ENCODE measurements around the gene CDK16.

Gene CDK16

GRCh38 chrX:47218280-47218919 is at the start of gene CDK16:
TSS of gene CDK16 (plus strand) at chrX:47218681. CDS start at chrX:47223558, 4,877 bp downstream.
- intact Hi-C loops (cut with DNase I; ENCODE audit: low total_unique reads), result no loop called here

GRCh38 chrX:47169273-47169672 is 49.2 kb upstream of the CDK16 start:
- TF ChIP-seq CTCF (IDR thresholded peaks at IDR 0.05), result no peak
- no peak for DNase-seq
- intact Hi-C loops (cut with DNase I; ENCODE audit: low total_unique reads), result no loop called here
- H3K4me1 ChIP-seq, result no peaks in the 10 kb centered on the region
- H3K4me3 ChIP-seq, result no peak overlapping the region
- no peaks in the 10 kb centered on the region for H3K9me3 ChIP-seq
- H3K36me3 ChIP-seq, result peaks cover 5 to 52% (median 49%) of the 10 kb centered on the region in 3 donors
- H3K27me3 ChIP-seq, result no peaks in the 10 kb centered on the region
- H3K27ac ChIP-seq, result no peak overlapping the region

More at GRCh38 chrX:47218280-47218919, at the start of gene CDK16:
- Histone ChIP-seq H3K27me3 (no peaks in the 10 kb centered on the region), H3K36me3 (peaks cover 5 to 36% (median 35%) of the 10 kb centered on the region in 3 donors), H3K4me1 (peaks cover 0 to 28% (median 21%) of the 10 kb centered on the region in 4 donors), H3K9me3 (no peaks in the 10 kb centered on the region), H3K4me3 (peak within 1 kb of the TSS; percentile 88 to 93), H3K27ac (peak within 1 kb of the TSS; percentile 94 to 96)
- DNase-seq, result peak; percentile 58 to 86
- TF ChIP-seq CTCF (IDR thresholded peaks at IDR 0.05), result no peak

DNA sequence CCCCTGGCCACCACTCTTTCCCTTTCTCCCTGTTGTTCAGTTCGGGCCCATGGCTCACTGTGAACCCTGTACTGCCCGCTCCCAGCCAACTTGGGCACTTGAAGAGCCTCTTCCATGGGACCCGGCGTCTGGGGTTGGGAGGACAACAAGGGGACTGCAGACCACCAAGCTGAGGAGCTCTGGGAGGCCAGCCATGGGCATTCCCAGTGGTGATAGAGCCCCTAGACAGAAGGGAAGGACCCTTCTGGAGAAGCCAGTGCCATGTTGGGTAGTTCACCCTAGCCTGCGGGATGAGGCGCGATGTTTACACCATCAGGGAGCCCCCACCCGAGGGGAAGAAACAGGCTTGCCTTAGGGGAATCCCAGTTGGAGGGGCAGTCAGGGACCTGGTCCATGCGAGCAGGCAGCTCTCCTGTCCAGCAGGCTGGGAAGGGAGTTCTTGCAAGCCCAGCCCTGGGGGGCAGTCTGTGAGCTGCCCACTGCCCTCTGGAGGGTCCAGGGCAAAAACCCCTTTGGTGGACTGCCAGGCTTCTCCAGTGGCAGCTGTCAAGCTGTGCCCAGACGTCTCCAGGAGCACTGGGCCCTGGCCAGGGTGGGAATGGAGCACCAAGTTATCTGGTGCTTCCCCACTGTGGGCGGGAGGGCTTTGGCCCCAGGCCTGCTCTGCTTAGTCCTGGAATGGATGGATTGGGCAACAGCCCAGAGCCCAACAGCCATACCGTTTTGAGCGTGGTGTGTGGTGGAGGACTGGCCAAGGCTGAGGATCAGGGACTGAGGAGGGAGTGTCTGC is 48.6 kb upstream of the CDK16 start:
- Histone ChIP-seq H3K27me3 (no peaks in the 10 kb centered on the region), H3K4me1 (no peaks in the 10 kb centered on the region), H3K27ac (no peak overlapping the region), H3K4me3 (no peak overlapping the region), H3K9me3 (no peaks in the 10 kb centered on the region), H3K36me3 (peaks cover 5 to 58% (median 55%) of the 10 kb centered on the region in 3 donors)
- intact Hi-C loops (cut with DNase I; ENCODE audit: low total_unique reads), result no loop called here
- DNase-seq, result no peak
- TF ChIP-seq CTCF (IDR thresholded peaks at IDR 0.05), result no peak

DNA sequence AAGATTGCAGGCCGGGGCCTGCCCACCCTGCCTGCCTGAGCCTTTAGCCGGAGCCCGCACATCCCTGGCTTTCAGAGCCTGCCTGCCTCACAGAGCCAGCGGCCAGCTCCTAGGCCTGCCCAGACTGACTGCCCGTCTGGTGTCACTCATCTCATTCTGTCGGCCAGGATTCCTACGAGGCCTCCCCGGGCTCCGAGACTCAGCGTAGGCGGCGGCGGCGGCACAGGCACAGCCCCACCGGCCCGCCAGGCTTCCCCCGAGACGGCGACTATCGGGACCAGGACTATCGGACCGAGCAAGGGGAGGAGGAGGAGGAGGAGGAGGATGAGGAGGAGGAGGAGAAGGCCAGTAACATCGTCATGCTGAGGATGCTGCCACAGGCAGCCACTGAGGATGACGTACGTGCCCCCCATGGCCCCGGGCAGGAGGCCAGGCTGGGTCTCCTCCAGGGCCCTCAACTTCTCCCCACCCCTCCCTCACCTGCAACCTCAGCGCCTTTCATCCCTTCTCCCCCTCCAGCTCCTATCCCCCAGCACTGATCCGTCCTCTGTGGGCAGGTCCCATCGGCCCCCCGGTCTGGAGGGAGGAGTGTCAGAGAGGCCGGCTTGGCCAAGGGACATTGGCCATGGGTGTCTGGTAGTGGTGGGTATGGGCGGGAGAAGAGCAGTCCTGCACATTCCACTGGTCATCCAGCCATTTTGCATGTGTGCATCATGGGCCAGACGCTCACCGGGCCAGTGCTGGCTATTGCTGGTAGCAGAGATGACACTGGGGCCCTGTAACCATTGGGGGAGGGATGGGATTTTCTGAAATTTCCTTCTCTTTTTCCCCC is 47.4 kb upstream of the CDK16 start:
- Histone ChIP-seq H3K4me1 (no peaks in the 10 kb centered on the region), H3K4me3 (no peak overlapping the region), H3K27ac (no peak overlapping the region), H3K27me3 (no peaks in the 10 kb centered on the region), H3K36me3 (peaks cover 5 to 70% (median 67%) of the 10 kb centered on the region in 3 donors), H3K9me3 (no peaks in the 10 kb centered on the region)
- no peak for DNase-seq
- no peak for TF ChIP-seq CTCF (IDR thresholded peaks at IDR 0.05)
- intact Hi-C loops (cut with DNase I; ENCODE audit: low total_unique reads), result no loop called here

GRCh38 chrX:47171996-47172395 is 46.5 kb upstream of the CDK16 start:
- no peak for DNase-seq
- Histone ChIP-seq H3K4me1 (no peaks in the 10 kb centered on the region), H3K36me3 (peaks cover 5 to 78% (median 72%) of the 10 kb centered on the region in 3 donors), H3K27me3 (no peaks in the 10 kb centered on the region), H3K27ac (no peak overlapping the region), H3K4me3 (no peak overlapping the region), H3K9me3 (no peaks in the 10 kb centered on the region)
- TF ChIP-seq CTCF (IDR thresholded peaks at IDR 0.05), result no peak
- intact Hi-C loops (cut with DNase I; ENCODE audit: low total_unique reads), result no loop called here

All from tibial artery (tissue), 4 donors.